ENCODE results near the gene CDK2. TPM values are rescaled to one million over a fixed set of nuclear protein-coding genes. Genes with fewer than 3 reads are reported as not detected.

Gene CDK2
- polyA plus RNA-seq, 1 of the 3 experiments (the other 2 are of a cell fraction): 43.3 TPM

DNA sequence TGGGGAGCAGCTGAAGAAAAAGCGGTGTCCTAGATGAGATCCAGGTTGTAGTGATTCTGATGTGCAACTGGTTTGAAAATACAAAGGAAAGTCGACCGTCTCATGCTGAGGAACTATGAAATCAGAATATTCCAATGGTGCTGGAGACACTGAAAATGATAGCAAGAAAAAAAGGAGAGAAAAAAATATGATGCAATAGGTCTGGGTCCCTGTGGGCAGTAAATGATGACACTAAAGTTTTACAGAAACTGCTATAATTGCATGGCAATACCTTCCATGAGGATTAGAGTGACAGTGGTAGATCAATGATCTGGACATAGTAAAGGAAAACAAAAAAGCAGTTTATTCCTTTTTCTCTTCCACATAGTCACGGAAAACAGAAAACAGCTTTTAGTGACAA lies 41.3 kb upstream of the CDK2 start:
- H3K79me2 ChIP-seq (ENCODE audit: insufficient read depth): peaks cover 84% of the 10 kb centered on the region

DNA sequence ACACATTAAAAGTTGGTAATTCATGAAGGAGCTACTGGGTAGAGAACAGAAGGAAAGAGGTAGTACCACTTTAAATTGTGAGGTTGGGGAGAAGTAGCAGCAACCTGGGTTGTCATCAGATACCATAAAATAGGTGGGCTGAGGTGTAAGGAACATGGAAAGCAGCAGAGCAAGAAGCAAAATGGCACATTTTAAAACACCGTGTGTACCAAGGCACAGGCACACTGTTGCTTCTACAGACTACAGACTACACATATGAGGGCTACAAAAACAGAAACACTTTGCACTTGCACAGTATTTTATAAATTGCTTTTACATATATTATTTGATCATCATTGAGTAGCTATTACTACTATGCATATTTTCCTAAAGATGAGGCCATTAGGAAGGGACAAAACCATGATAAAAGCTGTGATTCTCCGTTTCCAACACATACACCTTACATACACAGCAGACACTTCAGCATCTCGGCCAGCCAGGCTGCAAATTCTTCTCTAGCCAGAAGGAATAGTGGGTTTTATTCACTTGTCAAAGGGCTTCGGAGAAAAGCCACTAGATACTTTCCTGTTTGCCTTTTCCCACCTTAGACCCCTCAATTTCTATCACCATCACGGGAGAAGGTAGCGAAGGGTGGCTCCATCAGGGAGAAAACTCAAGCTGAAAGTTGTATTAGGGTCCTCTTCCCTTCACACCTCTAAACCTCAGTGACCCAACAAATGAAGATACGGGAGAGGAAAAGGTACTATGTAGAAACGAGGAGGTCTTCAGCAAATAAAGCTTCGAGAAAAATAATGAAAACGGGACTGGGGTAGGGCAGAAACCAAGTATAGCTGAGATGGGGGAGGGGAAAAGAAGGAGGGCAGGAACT lies 40.5 kb upstream of the CDK2 start:
- Histone ChIP-seq H3F3A (replicated peaks; ENCODE audit: insufficient read depth) (peaks cover 35% of the 10 kb centered on the region), H3K27ac (ENCODE audit: low read depth in 2 of 2, low read length in 1 of 2) (peak overlapping the region; percentile 94 to 98), H3K9ac (peak overlapping the region; percentile 89), H3K4me2 (peak overlapping the region; percentile 97), H3K4me1 (ENCODE audit: control insufficient read depth in 1 of 2, insufficient read depth in 2 of 2, low read depth in 1 of 2, low read length in 1 of 2) (peaks cover 17 to 23% of the 10 kb centered on the region in 2 experiments; a peak in 3 of 4 replicates), H3K9me3 (no peaks in the 10 kb centered on the region), H4K20me1 (ENCODE audit: insufficient read depth) (no peaks in the 10 kb centered on the region), H3K36me3 (replicated peaks in 1 of 2; ENCODE audit: control insufficient read depth in 1 of 2, insufficient read depth in 2 of 2, low read length in 1 of 2) (peaks cover 0 to 11% of the 10 kb centered on the region in 2 experiments), H2AFZ (ENCODE audit: low read depth) (peak overlapping the region; percentile 82), H3K79me2 (ENCODE audit: insufficient read depth) (peaks cover 77% of the 10 kb centered on the region), H3K4me3 (ENCODE audit: low read depth in 2 of 2, low read length in 1 of 2) (peak overlapping the region; percentile 90 to 94), H3K27me3 (ENCODE audit: insufficient read depth) (no peaks in the 10 kb centered on the region), H3K9me2 (no peaks in the 10 kb centered on the region)
- POLR2A ChIA-PET: interaction anchor here (1.2 to 4.2 kb wide), 6 partner anchors 9 to 188 kb away, joined by 3 to 39 read pairs (median 5); partner anchors contain the start of genes DNAJC14, ORMDL2, RAB5B and SARNP
- CTCF ChIA-PET: interaction anchor here (0.6 to 6.4 kb wide), 38 partner anchors 9 to 357 kb away, joined by 3 to 51 read pairs (median 4); partner anchors contain the start of genes BLOC1S1, CD63, DNAJC14 and ORMDL2
- 6% methylated on average over 10 of the region's 10 CpGs for WGBS (ENCODE audit: low lambda C conversion rate)
- no peak for DNase-seq
- TF ChIP-seq, protein P1, sequence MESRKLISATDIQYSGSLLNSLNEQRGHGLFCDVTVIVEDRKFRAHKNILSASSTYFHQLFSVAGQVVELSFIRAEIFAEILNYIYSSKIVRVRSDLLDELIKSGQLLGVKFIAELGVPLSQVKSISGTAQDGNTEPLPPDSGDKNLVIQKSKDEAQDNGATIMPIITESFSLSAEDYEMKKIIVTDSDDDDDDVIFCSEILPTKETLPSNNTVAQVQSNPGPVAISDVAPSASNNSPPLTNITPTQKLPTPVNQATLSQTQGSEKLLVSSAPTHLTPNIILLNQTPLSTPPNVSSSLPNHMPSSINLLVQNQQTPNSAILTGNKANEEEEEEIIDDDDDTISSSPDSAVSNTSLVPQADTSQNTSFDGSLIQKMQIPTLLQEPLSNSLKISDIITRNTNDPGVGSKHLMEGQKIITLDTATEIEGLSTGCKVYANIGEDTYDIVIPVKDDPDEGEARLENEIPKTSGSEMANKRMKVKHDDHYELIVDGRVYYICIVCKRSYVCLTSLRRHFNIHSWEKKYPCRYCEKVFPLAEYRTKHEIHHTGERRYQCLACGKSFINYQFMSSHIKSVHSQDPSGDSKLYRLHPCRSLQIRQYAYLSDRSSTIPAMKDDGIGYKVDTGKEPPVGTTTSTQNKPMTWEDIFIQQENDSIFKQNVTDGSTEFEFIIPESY (IDR thresholded peaks at IDR 0.05; ENCODE audit: borderline replicate concordance, low read depth): no peak
- TF ChIP-seq, protein P2, sequence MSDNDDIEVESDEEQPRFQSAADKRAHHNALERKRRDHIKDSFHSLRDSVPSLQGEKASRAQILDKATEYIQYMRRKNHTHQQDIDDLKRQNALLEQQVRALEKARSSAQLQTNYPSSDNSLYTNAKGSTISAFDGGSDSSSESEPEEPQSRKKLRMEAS (IDR thresholded peaks at IDR 0.05; ENCODE audit: low read depth): no peak
- TF ChIP-seq EP300 (IDR thresholded peaks at IDR 0.05; ENCODE audit: borderline replicate concordance in 1 of 2, low read depth in 1 of 2, low read length in 1 of 2): no peak
- no peak for TF ChIP-seq CHD2 (IDR thresholded peaks at IDR 0.05; ENCODE audit: low read length, partially characterized antibody)
- no peak for TF ChIP-seq NFIC (IDR thresholded peaks at IDR 0.05; ENCODE audit: borderline replicate concordance)
- TF ChIP-seq GABPA (IDR thresholded peaks at IDR 0.05; ENCODE audit: low read depth): no peak
- TF ChIP-seq, protein P3, sequence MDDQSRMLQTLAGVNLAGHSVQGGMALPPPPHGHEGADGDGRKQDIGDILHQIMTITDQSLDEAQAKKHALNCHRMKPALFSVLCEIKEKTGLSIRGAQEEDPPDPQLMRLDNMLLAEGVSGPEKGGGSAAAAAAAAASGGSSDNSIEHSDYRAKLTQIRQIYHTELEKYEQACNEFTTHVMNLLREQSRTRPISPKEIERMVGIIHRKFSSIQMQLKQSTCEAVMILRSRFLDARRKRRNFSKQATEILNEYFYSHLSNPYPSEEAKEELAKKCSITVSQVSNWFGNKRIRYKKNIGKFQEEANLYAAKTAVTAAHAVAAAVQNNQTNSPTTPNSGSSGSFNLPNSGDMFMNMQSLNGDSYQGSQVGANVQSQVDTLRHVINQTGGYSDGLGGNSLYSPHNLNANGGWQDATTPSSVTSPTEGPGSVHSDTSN (IDR thresholded peaks at IDR 0.05): no peak
- TF ChIP-seq GATA2 (CRISPR knock-in tag; IDR thresholded peaks at IDR 0.05): no peak
- TF ChIP-seq EZH2phosphoT487 (IDR thresholded peaks at IDR 0.05; ENCODE audit: borderline replicate concordance, low read depth): no peak
- TF ChIP-seq RFX5 (IDR thresholded peaks at IDR 0.05; ENCODE audit: low read length): no peak
- no peak for TF ChIP-seq NRF1 (IDR thresholded peaks at IDR 0.05; ENCODE audit: low read depth, low read length)
- TF ChIP-seq, protein P4, sequence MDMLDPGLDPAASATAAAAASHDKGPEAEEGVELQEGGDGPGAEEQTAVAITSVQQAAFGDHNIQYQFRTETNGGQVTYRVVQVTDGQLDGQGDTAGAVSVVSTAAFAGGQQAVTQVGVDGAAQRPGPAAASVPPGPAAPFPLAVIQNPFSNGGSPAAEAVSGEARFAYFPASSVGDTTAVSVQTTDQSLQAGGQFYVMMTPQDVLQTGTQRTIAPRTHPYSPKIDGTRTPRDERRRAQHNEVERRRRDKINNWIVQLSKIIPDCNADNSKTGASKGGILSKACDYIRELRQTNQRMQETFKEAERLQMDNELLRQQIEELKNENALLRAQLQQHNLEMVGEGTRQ (IDR thresholded peaks at IDR 0.05; ENCODE audit: borderline replicate concordance, low read depth, low read length): no peak
- TF ChIP-seq FOXM1 (IDR thresholded peaks at IDR 0.05; ENCODE audit: low read depth): no peak
- no peak; the same call in 1 of the 2 replicates for TF ChIP-seq POLR2AphosphoS5 (IDR thresholded peaks at IDR 0.05; ENCODE audit: low read depth, low read length)
- no peak for TF ChIP-seq RAD21 (IDR thresholded peaks at IDR 0.05; ENCODE audit: low read length)

More for the DNA sequence above, 41.3 kb upstream of the CDK2 start:
- Histone ChIP-seq H2AFZ (ENCODE audit: low read depth) (no peak overlapping the region), H4K20me1 (ENCODE audit: insufficient read depth) (no peaks in the 10 kb centered on the region), H3K9ac (peak overlapping the region; percentile 89; the same call in 1 of the 2 replicates), H3K4me3 (ENCODE audit: low read depth in 2 of 2, low read length in 1 of 2) (peak overlapping the region in 1 of 2 experiments; percentile 90; a peak in 3 of 4 replicates), H3K4me1 (ENCODE audit: control insufficient read depth in 1 of 2, insufficient read depth in 2 of 2, low read depth in 1 of 2, low read length in 1 of 2) (peaks cover 10 to 20% of the 10 kb centered on the region in 2 experiments; a peak in 3 of 4 replicates), H3K9me3 (no peaks in the 10 kb centered on the region), H3K4me2 (peak overlapping the region; percentile 97), H3K27ac (ENCODE audit: low read depth in 2 of 2, low read length in 1 of 2) (peak overlapping the region in 1 of 2 experiments; percentile 94; a peak in 1 of 4 replicates), H3K36me3 (replicated peaks in 1 of 2; ENCODE audit: control insufficient read depth in 1 of 2, insufficient read depth in 2 of 2, low read length in 1 of 2) (peaks cover 0 to 11% of the 10 kb centered on the region in 2 experiments), H3F3A (replicated peaks; ENCODE audit: insufficient read depth) (peaks cover 35% of the 10 kb centered on the region), H3K9me2 (no peaks in the 10 kb centered on the region), H3K27me3 (ENCODE audit: insufficient read depth) (no peaks in the 10 kb centered on the region)
- DNase-seq: no peak
- ChIA-PET CTCF (interaction anchor here (1.1 to 6.4 kb wide), 14 partner anchors 8 to 196 kb away, joined by 3 to 51 read pairs (median 8); partner anchors contain the start of genes CD63 and DNAJC14), POLR2A (interaction anchor here (3.2 to 4.2 kb wide), 2 partner anchors 95 to 107 kb away, joined by 18 to 39 read pairs; partner anchors contain the start of genes DNAJC14, ORMDL2 and SARNP)
- 89% methylated on average over 4 of the region's 4 CpGs for WGBS (ENCODE audit: low lambda C conversion rate)
- TF ChIP-seq, protein P5, sequence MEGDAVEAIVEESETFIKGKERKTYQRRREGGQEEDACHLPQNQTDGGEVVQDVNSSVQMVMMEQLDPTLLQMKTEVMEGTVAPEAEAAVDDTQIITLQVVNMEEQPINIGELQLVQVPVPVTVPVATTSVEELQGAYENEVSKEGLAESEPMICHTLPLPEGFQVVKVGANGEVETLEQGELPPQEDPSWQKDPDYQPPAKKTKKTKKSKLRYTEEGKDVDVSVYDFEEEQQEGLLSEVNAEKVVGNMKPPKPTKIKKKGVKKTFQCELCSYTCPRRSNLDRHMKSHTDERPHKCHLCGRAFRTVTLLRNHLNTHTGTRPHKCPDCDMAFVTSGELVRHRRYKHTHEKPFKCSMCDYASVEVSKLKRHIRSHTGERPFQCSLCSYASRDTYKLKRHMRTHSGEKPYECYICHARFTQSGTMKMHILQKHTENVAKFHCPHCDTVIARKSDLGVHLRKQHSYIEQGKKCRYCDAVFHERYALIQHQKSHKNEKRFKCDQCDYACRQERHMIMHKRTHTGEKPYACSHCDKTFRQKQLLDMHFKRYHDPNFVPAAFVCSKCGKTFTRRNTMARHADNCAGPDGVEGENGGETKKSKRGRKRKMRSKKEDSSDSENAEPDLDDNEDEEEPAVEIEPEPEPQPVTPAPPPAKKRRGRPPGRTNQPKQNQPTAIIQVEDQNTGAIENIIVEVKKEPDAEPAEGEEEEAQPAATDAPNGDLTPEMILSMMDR (IDR thresholded peaks at IDR 0.05): no peak
- no peak for TF ChIP-seq TAF1 (IDR thresholded peaks at IDR 0.05; ENCODE audit: borderline replicate concordance, low read depth, low read length)
- TF ChIP-seq RCOR1 (IDR thresholded peaks at IDR 0.05; ENCODE audit: low read length): no peak
